HepG2 (cell line): Measurements from ENCODE around the gene NECTIN3. TPM values are rescaled to one million over a fixed set of nuclear protein-coding genes. Genes with fewer than 3 reads are reported as not detected.

Experiments
- ARNT ChIP-seq: fragments of 450-650 bp; IDR thresholded peaks from 2 replicates; pipeline ENCODE4 v1.6.1; 2017
- CHD2 ChIP-seq: IDR thresholded peaks from 2 replicates; pipeline ENCODE4 v1.6.1; 2011; ENCODE audit warnings: low read depth, low read length, improper control_type of control experiment
- GATAD1 ChIP-seq: IDR thresholded peaks from 2 replicates; pipeline ENCODE4 v1.6.1; 2016; ENCODE audit warnings: missing genetic modification reagents, missing compliant biosample characterization
- IKZF1 ChIP-seq: fragments of 450-650 bp; IDR thresholded peaks from 2 replicates; pipeline ENCODE4 v1.7.1; 2016
- KLF13 ChIP-seq: sonication (generic); formaldehyde crosslinking; IDR thresholded peaks from 2 replicates; pipeline ENCODE4 v1.4.0; 2020; ENCODE audit warnings: mild to moderate bottlenecking, missing genetic modification reagents
- MED1 ChIP-seq: sonication (generic); formaldehyde crosslinking; IDR thresholded peaks from 2 replicates; pipeline ENCODE4 v1.4.0; 2020; ENCODE audit warnings: missing genetic modification reagents
- NAIF1 ChIP-seq: sonication (generic); formaldehyde crosslinking; IDR thresholded peaks from 2 replicates; pipeline ENCODE4 v1.5.0; 2020; ENCODE audit warnings: mild to moderate bottlenecking, missing genetic modification reagents, borderline replicate concordance
- NONO ChIP-seq, 2 experiments: fragments of 450-650 bp in 1 of 2; sonication (generic) in 1 of 2; formaldehyde crosslinking in 1 of 2; IDR thresholded peaks in 1 of 2; conservative IDR thresholded peaks in 1 of 2; 2 replicates each; pipeline versions ENCODE4 v1.6.1 to v1.8.0; 2017 to 2022; ENCODE audit warnings: mild to moderate bottlenecking in 1 of 2, missing genetic modification reagents in 1 of 2, moderate library complexity in 1 of 2
- POLR2A ChIP-seq, 2 experiments: IDR thresholded peaks; 2 replicates each; pipeline ENCODE4 v1.6.1; 2011; ENCODE audit warnings: low read depth in 2 of 2, low read length in 2 of 2, mild to moderate bottlenecking in 1 of 2, moderate library complexity in 1 of 2; ENCODE audit not compliant: insufficient read depth in 1 of 2
- REPIN1 ChIP-seq: sonication (generic); formaldehyde crosslinking; IDR thresholded peaks from 2 replicates; pipeline ENCODE4 v1.8.0; 2022; ENCODE audit warnings: missing genetic modification reagents, low read depth, mild to moderate bottlenecking, borderline replicate concordance
- RXRA ChIP-seq: sonication (generic); formaldehyde crosslinking; IDR thresholded peaks from 2 replicates; pipeline ENCODE4 v1.5.1; 2020; ENCODE audit warnings: missing genetic modification reagents
- SALL1 ChIP-seq: sonication (generic); formaldehyde crosslinking; IDR thresholded peaks from 2 replicates; pipeline ENCODE4 v1.8.0; 2022; ENCODE audit warnings: mild to moderate bottlenecking, missing genetic modification reagents
- SAP130 ChIP-seq: IDR thresholded peaks from 2 replicates; pipeline ENCODE4 v1.6.1; 2016; ENCODE audit warnings: low read depth
- SOX13 ChIP-seq, 3 experiments: fragments of 450-650 bp in 1 of 3; sonication (generic) in 1 of 3; formaldehyde crosslinking in 1 of 3; IDR thresholded peaks in 2 of 3; conservative IDR thresholded peaks in 1 of 3; 2 replicates each; pipeline versions ENCODE4 v1.5.0 to v1.6.1; 2016 to 2020; ENCODE audit warnings: antibody characterized with exemption in 1 of 3, mild to moderate bottlenecking in 1 of 3, missing compliant biosample characterization in 1 of 3, missing genetic modification reagents in 1 of 3, moderate library complexity in 1 of 3
- XRCC5 ChIP-seq: fragments of 200-400 bp; formaldehyde crosslinking; optimal IDR thresholded peaks from 2 replicates; pipeline ENCODE3; 2017; ENCODE audit warnings: mild to moderate bottlenecking, low read length
- ZFP62 ChIP-seq: sonication (generic); formaldehyde crosslinking; IDR thresholded peaks from 2 replicates; pipeline ENCODE4 v1.4.0; 2020; ENCODE audit warnings: missing genetic modification reagents
- ZMYM4 ChIP-seq: sonication (generic); formaldehyde crosslinking; IDR thresholded peaks from 2 replicates; pipeline ENCODE4 v1.8.1; 2023; ENCODE audit warnings: mild to moderate bottlenecking, missing genetic modification reagents
- ZNF230 ChIP-seq: sonication (generic); formaldehyde crosslinking; IDR thresholded peaks from 2 replicates; pipeline ENCODE4 v1.4.0; 2020; ENCODE audit warnings: mild to moderate bottlenecking, missing genetic modification reagents
- ZNF547 ChIP-seq: sonication (generic); formaldehyde crosslinking; IDR thresholded peaks from 2 replicates; pipeline ENCODE4 v1.5.1; 2020; ENCODE audit warnings: mild to moderate bottlenecking, missing genetic modification reagents
- ZNF572 ChIP-seq: sonication (generic); formaldehyde crosslinking; IDR thresholded peaks from 2 replicates; pipeline ENCODE4 v1.5.1; 2020; ENCODE audit warnings: mild to moderate bottlenecking, missing genetic modification reagents
- ZNF703 ChIP-seq: sonication (generic); formaldehyde crosslinking; IDR thresholded peaks from 2 replicates; pipeline ENCODE4 v1.5.1; 2020; ENCODE audit warnings: missing genetic modification reagents, mild to moderate bottlenecking, moderate library complexity, borderline replicate concordance
- ZNF747 ChIP-seq: sonication (generic); formaldehyde crosslinking; IDR thresholded peaks from 2 replicates; pipeline ENCODE4 v1.8.1; 2023; ENCODE audit warnings: missing genetic modification reagents, mild to moderate bottlenecking, borderline replicate concordance
- ZNF777 ChIP-seq: sonication (generic); formaldehyde crosslinking; IDR thresholded peaks from 2 replicates; pipeline ENCODE4 v1.4.0; 2020; ENCODE audit warnings: missing genetic modification reagents
- polyA plus RNA-seq, 8 experiments: library from polyadenylated mRNA; depleted of rRNA in 3 of 8; stranded (reverse) in 7 of 8; unstranded in 1 of 8; fragments of >200 nt; fragmentation: Illumina TruSeq in 4 of 8; extraction: Trizol in 4 of 8; gene quantifications; 2 replicates each; pipeline versions ENCODE4 v1.2.1 to v1.2.3, GENCODE V29; 2011 to 2016; ENCODE audit warnings: low read depth in 4 of 8, missing spikeins in 1 of 8, mixed read lengths in 1 of 8; ENCODE audit not compliant: insufficient read depth in 1 of 8
- total RNA-seq, 5 experiments: library from RNA; depleted of rRNA; stranded (reverse); fragments of >200 nt; fragmentation: Illumina TruSeq; extraction: Trizol; gene quantifications; 2 replicates each; pipeline ENCODE4 v1.2.3, GENCODE V29; 2016; ENCODE audit warnings: low read depth in 1 of 5
- TF ChIP-seq, protein P1 (sequence below): sonication (generic); formaldehyde crosslinking; conservative IDR thresholded peaks from 2 replicates; pipeline ENCODE4 v1.5.0; 2020; ENCODE audit warnings: missing genetic modification reagents
- TF ChIP-seq, protein P2 (sequence below): sonication (generic); formaldehyde crosslinking; IDR thresholded peaks from 2 replicates; pipeline ENCODE4 v1.4.0; 2020; ENCODE audit warnings: missing genetic modification reagents

NECTIN3 gene
- total and polyA plus RNA-seq, 2 of the 13 experiments (the other 11 are each of a cell fraction or from before 2014, with no cell fraction given), result 10.4 to 45.1 TPM

GRCh38 chr3:111071257-111072030 is at the start of gene NECTIN3 (continued):
- TF ChIP-seq, protein P1, sequence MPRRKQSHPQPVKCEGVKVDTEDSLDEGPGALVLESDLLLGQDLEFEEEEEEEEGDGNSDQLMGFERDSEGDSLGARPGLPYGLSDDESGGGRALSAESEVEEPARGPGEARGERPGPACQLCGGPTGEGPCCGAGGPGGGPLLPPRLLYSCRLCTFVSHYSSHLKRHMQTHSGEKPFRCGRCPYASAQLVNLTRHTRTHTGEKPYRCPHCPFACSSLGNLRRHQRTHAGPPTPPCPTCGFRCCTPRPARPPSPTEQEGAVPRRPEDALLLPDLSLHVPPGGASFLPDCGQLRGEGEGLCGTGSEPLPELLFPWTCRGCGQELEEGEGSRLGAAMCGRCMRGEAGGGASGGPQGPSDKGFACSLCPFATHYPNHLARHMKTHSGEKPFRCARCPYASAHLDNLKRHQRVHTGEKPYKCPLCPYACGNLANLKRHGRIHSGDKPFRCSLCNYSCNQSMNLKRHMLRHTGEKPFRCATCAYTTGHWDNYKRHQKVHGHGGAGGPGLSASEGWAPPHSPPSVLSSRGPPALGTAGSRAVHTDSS (CRISPR knock-in tag), result no peak
- TF ChIP-seq SAP130 (CRISPR knock-in tag) (peak; percentile 11; the same call in 1 of the 2 replicates), ZNF747 (CRISPR knock-in tag) (no peak; the same call in none of the 2 replicates), ZNF703 (CRISPR knock-in tag) (no peak), ZNF547 (CRISPR knock-in tag) (no peak), GATAD1 (CRISPR knock-in tag) (0 out of 2 replicates have a peak, but pooled peaks have one; percentile 18), CHD2 (no peak), NONO (IDR thresholded peaks at IDR 0.05) (no peak), NONO (CRISPR knock-in tag; conservative IDR thresholded peaks at IDR 0.05) (peak; percentile 55), ZNF777 (CRISPR knock-in tag) (peak; percentile 80), XRCC5 (peak; percentile 83), ARNT (no peak), REPIN1 (CRISPR knock-in tag) (no peak), SOX13 (IDR thresholded peaks at IDR 0.05) (no peak), SOX13 (CRISPR knock-in tag; conservative IDR thresholded peaks at IDR 0.05 in 1 of 2, IDR thresholded peaks at IDR 0.05 in 1 of 2) (peak in 1 of 2 experiments; percentile 20; a peak in 1 of 4 replicates), KLF13 (CRISPR knock-in tag) (no peak), RXRA (CRISPR knock-in tag) (peak; percentile 14; the same call in 1 of the 2 replicates), ZNF572 (CRISPR knock-in tag) (no peak), SALL1 (CRISPR knock-in tag) (peak; percentile 42), ZMYM4 (CRISPR knock-in tag) (peak; percentile 90), ZNF230 (CRISPR knock-in tag) (0 out of 2 replicates have a peak, but pooled peaks have one; percentile 24), POLR2A (IDR thresholded peaks at IDR 0.05; ENCODE audit: insufficient read depth in 1 of 2, low read depth in 2 of 2, low read length in 2 of 2) (peak; percentile 8 to 50; a peak in 2 of 4 replicates), ZFP62 (CRISPR knock-in tag) (no peak), MED1 (CRISPR knock-in tag) (peak; percentile 29; the same call in 1 of the 2 replicates), NAIF1 (CRISPR knock-in tag) (peak; percentile 23; the same call in 1 of the 2 replicates), IKZF1 (no peak)
- TF ChIP-seq, protein P2, sequence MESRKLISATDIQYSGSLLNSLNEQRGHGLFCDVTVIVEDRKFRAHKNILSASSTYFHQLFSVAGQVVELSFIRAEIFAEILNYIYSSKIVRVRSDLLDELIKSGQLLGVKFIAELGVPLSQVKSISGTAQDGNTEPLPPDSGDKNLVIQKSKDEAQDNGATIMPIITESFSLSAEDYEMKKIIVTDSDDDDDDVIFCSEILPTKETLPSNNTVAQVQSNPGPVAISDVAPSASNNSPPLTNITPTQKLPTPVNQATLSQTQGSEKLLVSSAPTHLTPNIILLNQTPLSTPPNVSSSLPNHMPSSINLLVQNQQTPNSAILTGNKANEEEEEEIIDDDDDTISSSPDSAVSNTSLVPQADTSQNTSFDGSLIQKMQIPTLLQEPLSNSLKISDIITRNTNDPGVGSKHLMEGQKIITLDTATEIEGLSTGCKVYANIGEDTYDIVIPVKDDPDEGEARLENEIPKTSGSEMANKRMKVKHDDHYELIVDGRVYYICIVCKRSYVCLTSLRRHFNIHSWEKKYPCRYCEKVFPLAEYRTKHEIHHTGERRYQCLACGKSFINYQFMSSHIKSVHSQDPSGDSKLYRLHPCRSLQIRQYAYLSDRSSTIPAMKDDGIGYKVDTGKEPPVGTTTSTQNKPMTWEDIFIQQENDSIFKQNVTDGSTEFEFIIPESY (CRISPR knock-in tag), result no peak
